ENCODE data around the gene ABHD3.
"Not testable (repeated sequence)": the region's sequence is repeated elsewhere in the genome, so short reads cannot be mapped to it uniquely, and the experiment has no call there.

ABHD3 gene

DNA sequence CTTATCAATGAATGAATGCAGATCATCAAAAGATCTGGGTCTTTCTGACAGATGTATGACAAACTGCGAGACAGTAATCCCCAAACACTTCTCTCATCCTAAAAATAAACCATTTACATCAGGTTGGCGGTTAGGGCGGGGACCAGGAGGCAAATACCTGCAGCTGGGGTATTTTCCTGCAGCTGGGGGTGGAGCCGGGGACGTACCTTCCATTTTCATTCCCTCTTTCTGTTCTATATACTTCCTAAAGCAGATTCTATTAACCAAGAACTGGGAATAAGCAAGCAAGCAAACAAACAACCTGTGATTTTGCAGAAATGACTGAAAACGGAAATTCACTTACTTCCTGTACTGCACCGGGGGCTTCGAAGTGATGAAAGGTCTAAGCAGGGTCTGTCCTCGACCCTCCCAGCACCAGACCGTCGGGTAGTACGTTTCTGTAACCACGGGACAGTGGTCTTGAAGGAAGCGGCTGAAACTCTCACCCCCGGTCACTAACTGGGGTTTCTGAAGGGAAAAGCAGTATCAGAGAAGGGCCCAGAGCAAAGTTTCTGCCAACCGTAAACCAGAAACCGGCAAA, 1.2 kb downstream of the ABHD3 start:
- DNase-seq, result no peak

- no peak for DNase-seq
Measured at GRCh38 chr18:21702602-21703001, 2.0 kb downstream of the ABHD3 start.

GRCh38 chr18:21701621-21702020, 3.0 kb downstream of the ABHD3 start:
- DNase-seq, result no peak

DNA sequence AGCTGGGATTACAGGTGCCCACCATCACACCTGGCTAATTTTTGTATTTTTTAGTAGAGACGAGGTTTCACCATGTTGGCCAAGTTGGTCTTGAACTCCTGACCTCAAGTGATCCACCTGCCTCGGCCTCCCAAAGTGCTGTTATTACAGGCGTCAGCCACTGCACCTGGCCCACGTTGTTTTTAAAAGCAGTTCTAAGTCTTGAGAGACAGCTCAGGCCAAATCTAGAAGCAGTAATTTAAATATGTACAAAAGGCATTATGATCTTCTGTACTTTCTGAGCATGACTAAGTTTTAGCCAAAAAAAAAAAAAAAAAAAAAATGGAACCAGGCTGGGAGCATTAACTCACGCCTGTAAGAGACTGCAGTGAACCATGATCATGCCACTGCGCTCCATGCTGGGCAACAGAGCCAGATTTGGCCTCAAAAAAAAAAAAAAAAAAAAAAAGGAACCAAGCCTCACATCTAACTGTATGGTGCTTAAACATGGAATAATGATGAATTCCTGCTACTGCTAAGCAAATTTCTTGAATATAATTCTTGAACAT, 4.0 kb downstream of the ABHD3 start:
- no peak for DNase-seq

DNA sequence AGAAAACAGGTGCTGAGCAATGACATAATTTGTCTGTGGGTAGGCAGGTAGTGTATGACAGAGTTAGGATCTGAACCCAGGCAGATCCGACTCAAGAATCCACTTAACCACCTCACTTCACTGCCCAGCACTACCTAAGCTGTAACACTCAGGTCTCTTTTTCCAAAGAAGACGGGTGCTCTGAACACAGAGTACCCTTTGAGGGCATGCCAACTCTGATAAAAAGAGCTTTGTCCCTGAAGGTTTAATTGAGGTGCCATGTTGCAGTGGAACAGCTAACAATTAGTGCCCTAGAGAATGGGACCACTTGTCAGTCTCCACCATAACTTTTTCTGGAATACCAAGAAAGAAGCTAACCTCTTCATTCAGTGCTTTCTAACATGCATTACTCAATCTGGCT, 11.3 kb downstream of the ABHD3 start:
- DNase-seq, result no peak

- DNase-seq, result no peak
Measured at GRCh38 chr18:21689736-21690135, 14.8 kb downstream of the ABHD3 start.

DNA sequence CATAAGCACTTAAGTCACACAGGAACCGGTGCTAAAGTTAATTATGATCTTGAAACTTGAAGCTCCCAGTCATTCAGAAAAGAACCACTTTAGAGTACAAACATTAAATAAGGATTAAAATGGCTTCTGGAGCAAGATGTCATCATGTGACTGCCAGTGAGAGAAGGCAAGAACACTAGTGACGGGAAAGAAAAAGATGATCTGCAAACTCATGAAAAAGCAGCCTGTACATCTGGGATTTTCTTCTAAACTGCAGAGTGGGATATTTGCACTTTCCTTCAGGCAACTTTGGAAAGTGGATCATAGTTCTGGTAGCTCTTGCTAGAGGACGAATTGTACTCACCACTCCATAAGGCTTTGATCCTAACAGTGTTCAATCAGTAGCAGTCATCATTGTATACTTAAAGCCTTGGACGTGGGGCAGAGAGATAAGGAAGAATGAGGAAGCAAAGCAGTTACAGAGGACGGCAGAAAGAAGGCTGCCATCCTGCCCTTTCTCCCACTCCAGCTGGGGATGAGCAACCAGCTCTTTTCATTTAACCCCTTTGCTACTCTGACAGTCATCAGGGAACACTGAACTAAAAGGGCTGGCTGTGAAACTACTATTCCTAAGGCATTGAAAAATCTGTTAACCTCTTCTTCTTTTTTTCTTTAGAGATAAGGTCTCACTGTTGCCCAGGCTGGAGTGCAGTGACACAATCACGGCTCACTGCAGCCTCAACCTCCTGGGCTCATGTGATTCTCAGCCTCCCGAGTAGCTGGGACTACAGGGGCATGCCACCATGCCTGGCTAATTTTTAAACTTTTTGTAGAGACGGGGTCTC, 18.1 kb downstream of the ABHD3 start:
- DNase-seq, result peak; percentile 5

GRCh38 chr18:21685556-21685981, 19.0 kb downstream of the ABHD3 start:
- DNase-seq, result not testable (repeated sequence)

GRCh38 chr18:21684731-21685130, 19.8 kb downstream of the ABHD3 start:
- DNase-seq, result no peak

DNA sequence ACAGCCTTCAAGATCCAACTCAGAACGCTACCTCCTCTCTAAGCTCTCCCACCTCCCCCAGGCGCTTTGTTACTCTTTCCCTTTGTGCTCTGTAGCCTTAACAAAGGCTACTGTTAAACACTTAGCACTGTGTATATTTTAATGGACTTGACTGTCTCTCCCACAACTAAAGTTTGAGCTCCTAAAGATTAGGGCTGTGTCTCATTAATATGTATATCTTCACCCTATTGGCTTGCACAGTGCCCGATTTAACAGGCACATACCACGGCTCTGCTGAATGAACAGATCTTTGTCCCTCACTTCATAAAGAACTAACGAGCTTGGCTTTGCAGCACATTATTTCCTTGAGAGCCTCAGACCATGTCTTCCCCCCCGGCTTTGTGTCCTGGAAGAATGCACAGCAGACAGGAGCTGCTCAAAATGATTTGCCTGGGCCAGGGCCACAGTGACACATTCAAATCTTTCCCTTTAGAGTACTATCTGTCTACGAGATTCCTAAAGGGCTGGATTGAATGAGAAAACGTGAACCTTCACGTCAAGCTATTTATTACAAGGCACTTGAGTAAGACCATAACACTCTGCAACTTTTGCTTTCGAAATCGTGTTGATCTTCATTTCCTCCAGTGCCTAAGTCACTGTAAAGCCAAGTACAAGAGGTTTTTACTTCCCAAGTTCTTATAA, 22.1 kb downstream of the ABHD3 start:
- no peak for DNase-seq

DNA sequence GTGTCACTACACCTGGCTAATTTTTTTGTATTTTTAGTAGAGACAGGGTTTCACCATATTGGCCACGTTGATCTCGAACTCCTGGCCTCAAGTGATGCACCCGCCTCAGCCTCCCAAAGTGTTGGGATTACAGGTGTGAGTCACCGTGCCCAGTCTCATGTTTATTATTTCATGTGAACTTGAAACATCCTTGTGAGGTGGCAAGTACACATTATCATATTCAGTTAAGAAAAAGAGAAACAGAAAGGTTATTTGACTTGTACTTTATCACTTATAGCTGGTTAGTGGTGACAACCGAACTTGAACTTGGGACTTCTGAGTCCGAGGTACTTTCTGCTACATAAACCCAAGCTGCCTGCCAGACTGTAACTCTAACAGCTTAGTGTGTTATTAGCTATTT, 24.4 kb downstream of the ABHD3 start:
- no peak for DNase-seq

- no peak for DNase-seq
Measured at GRCh38 chr18:21678859-21679258, 25.7 kb downstream of the ABHD3 start.

DNA sequence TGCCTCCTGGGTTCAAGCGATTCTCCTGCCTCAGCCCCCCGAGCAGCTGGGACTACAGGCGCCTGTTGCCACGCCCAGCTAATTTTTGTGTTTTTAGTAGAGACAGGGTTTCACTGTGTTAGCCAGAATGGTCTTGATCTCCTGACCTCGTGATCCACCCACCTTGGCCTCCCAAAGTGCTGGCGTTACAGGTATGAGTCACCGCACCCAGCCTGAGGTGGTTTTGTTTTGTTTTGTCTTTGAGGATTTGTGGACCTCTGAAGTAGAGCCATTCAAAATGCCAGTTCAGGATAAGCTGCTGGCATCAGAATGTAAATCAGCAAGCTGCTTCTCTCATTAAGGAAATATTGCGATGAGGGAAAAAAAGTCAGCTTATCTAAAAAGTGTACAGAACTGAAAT, 29.2 kb downstream of the ABHD3 start:
- not testable (repeated sequence) for DNase-seq

DNA sequence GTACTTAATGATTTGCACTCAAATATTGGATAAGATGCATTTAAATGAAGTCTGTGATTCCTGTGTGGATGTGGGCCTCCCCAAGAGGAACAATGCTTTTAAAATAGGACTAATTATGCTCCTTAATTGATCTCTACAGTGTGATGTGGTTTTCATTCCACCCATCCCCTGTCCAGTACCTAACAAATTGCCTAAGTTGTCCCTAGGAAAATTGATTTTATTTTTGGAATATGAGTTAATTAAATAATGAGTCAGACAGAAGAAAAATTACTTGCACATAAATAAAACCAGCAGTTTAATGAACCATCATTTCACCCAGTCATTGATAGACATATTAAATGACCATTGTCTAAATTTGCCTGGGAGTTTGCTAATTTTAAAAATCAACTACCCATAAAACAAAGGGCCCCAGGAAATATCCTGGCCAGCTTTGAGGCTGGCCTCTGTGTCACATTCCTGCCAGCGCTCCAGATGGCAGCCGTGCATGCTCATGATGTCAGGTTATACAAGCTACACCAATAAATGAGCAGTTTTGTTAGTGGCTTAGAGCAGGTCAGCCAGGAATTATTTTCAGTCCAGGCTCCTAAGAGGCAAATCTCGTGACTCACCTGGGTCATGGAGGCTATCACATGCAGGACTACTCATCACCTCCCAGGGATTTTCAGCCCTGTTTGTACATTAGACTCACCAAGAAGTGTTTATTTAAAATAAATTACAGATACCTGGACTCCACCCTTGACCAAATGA, 31.9 kb downstream of the ABHD3 start:
- no peak for DNase-seq

DNA sequence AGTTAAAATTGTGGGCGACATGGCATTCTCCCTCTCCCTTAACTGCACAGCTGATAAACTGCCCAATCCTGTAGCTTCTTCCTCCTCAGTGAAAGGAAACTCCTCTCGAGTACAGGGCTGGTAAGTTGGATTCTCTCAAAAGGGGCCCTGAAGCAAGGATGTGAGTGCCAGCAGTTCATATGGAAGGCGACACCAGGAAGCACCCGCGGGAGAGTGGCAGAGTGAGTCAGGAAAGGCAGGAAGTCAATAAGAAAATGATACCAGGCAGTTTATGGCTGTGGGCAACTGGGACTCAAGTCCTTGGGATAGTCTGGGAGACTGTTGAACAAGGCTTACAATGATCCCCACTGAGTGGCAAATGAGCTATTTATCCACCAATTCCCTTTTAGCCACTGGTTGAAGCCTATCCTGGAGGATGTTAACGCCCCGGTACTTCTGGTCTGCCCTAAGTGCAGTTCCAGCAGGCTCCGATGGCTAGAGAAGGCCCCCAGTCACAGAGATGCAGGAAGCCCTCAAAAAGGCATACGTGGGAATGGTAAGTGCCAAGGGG, 34.8 kb downstream of the ABHD3 start:
- DNase-seq, result peak; percentile 1

DNA sequence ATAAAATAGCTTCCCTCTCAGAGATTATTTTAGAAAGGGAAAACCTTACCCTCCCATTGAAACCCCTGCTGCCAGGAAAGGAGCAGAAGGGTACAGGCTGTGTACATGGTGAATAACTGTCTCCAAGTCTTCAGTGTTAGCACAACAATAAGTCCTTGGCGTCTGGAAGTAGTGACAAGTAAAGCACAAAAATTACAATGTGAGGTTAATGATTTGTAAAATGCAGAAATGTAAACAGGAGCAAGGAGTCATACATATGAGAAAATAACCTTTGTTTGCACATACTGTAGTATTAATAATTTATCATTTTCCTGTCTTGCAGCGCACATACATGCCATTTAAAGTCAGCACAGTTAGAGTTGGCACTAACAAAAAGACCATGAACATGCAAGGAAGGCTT, 40.5 kb downstream of the ABHD3 start:
- no peak for DNase-seq

DNA sequence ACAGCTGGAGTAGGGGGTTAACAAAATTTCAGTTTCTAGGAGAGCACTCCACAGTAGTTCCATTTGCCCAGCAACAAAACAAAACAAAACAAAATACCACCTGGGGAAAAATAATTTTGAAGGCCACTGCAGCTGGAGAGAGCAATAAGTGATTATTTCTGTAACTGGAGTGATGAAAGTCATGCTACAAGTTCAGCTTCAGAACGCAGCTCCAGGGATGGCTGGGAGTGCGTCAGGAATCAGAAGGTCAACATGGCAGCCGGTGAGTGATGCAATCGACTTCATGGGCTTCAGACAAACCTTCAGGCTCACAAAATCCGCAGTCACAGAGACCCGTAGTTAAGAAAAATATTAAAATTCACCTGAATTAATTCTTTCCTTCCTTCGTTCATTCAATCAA, 41.0 kb downstream of the ABHD3 start:
- DNase-seq, result no peak

DNA sequence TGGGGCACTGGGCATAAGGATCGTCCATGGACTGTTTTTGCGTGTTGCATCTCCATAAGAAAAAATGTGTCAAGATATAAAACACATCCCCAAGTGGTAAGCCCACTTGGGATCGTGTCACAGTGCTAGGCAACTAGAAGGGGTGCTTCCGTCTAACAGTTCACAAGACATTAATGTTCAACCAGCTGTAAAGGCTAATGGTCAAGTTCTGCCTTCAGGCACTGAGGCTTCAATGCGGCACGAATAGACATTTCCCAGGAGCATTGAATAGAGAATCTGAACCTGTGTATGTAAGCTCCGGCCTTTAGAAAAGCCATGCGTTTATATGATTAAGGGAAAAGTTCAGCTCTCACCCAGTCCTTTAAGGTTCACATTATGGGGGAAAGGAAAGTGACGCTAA, 42.0 kb downstream of the ABHD3 start:
- DNase-seq, result no peak

DNA sequence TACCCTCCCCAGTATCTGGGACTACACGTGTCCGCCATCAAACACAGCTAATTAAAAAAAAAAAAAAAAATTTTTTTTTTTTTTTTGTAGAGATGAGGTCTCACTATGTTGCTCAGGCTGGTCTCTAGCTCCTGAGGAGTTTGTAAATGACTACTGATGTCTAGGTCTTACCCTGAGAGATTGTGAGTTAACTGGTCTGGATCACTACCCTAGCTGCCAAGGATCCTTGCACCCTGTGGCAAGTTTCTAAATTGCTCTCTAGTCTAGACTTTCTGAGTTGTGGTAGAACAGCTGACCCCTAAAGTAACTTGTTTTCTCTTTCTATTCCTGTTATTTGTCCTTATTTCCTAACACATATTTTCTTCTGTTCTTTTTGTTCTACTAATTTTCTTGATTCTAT, 44.5 kb downstream of the ABHD3 start:
- no peak for DNase-seq

- no peak for DNase-seq
Measured at GRCh38 chr18:21656402-21656801, 48.2 kb downstream of the ABHD3 start.

DNA sequence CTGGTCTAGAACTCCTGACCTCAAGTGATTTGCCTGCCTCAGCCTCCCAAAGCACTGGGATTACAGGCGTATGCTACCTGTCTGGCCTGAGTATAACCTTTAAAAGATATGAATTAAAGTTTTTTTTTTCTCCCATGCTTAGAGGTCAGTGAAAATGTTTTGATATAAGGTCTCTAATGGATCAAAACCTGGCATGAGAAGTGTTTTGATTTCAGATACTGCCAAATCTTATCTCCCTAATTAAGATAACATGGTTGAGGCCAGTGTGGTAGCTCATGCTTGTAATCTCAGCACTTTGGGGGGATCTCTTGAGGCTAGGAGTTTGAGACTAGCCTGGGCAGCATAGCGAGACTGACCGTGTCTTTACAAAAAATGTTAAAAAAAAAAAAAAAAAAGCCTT, 51.2 kb downstream of the ABHD3 start:
- DNase-seq, result no peak

DNA sequence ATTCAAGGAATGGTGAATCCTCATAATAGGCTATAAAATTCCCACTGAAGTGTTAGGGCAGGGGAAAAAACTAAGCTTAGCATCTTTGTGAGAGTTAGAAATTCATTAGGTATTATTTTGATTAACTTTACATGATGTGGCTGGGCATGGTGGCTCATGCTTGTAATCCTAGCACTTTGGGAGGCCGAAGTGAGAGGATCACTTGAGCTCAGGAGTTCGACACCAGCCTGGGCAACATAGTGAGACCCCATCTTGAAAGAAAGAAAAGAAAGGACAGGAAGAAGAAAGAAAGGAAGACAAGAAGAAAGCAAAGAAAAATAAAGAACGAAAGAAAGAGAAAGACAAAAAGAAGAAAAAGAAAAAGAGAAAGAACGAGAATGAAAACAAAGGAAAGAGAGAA, 52.5 kb downstream of the ABHD3 start:
- no peak for DNase-seq

GRCh38 chr18:21650311-21650710, 54.3 kb downstream of the ABHD3 start:
- DNase-seq, result no peak
